ENCODE results near the gene RSF1.
A peak's percentile ranks its signal among the peaks of the same experiment; 100 is the strongest.

GRCh38 chr11:77776455-77776854 is 44.1 kb downstream of the RSF1 start:
- TF ChIP-seq CTCF (IDR thresholded peaks at IDR 0.05) (peak in 4 of 6 experiments; percentile 27 to 59 (median 50)), POLR2A (IDR thresholded peaks at IDR 0.05) (no peak)

Measured in Peyer's patch (tissue), 4 donors.